H9 (cell line): ENCODE measurements around the gene CDK2. TPM values are rescaled to one million over a fixed set of nuclear protein-coding genes. Genes with fewer than 3 reads are reported as not detected.

ENCODE experiments used
- DNase-seq: peaks from one replicate; pipeline ENCODE4 v3.0.0-alpha.2; 2017
- H2AFZ ChIP-seq: one replicate; pipeline ENCODE4 v1.6.1; 2013; ENCODE audit warnings: mild to moderate bottlenecking, low read length, control low read depth, moderate library complexity
- H2AK5ac ChIP-seq: 2 replicates; pipeline ENCODE4 v1.6.1; 2013; ENCODE audit warnings: low read length, control low read depth, mixed read lengths; ENCODE audit not compliant: insufficient read length
- H2BK120ac ChIP-seq: one replicate; pipeline ENCODE4 v1.6.1; 2013; ENCODE audit warnings: low read depth, mild to moderate bottlenecking, low read length, control low read depth, inconsistent platforms; ENCODE audit not compliant: poor library complexity, severe bottlenecking
- H2BK12ac ChIP-seq: 2 replicates; pipeline ENCODE4 v1.6.1; 2013; ENCODE audit warnings: low read length, control low read depth, mixed read lengths, low read depth; ENCODE audit not compliant: insufficient read length
- H2BK15ac ChIP-seq: 2 replicates; pipeline ENCODE4 v1.6.1; 2013; ENCODE audit warnings: low read depth, low read length, control low read depth
- H2BK20ac ChIP-seq: one replicate; pipeline ENCODE4 v1.6.1; 2013; ENCODE audit warnings: low read depth, mild to moderate bottlenecking, low read length, control low read depth, inconsistent platforms; ENCODE audit not compliant: poor library complexity, severe bottlenecking
- H2BK5ac ChIP-seq: 2 replicates; pipeline ENCODE4 v1.6.1; 2013; ENCODE audit warnings: low read length, control low read depth, mixed read lengths; ENCODE audit not compliant: insufficient read length
- H3K14ac ChIP-seq: 2 replicates; pipeline ENCODE4 v1.6.1; 2013; ENCODE audit warnings: low read length, control low read depth; ENCODE audit not compliant: insufficient read depth
- H3K18ac ChIP-seq: 2 replicates; pipeline ENCODE4 v1.6.1; 2013; ENCODE audit warnings: low read depth, mild to moderate bottlenecking, mixed read lengths, low read length, control low read depth; ENCODE audit not compliant: insufficient read length
- H3K23ac ChIP-seq: 2 replicates; pipeline ENCODE4 v1.6.1; 2013; ENCODE audit warnings: low read length, control low read depth, mixed read lengths, low read depth; ENCODE audit not compliant: insufficient read length
- H3K23me2 ChIP-seq: 2 replicates; pipeline ENCODE4 v1.6.1; 2013; ENCODE audit warnings: low read depth, mild to moderate bottlenecking, mixed read lengths, low read length, control low read depth; ENCODE audit not compliant: insufficient read length, poor library complexity, severe bottlenecking
- H3K27ac ChIP-seq: 2 replicates; pipeline ENCODE4 v1.5.1; 2013; ENCODE audit warnings: low read length, control low read depth, mixed read lengths, low read depth; ENCODE audit not compliant: insufficient read length
- H3K27me3 ChIP-seq: 2 replicates; pipeline ENCODE4 v1.6.1; 2013; ENCODE audit warnings: low read length, control low read depth, inconsistent platforms; ENCODE audit not compliant: insufficient read depth
- H3K4ac ChIP-seq: 2 replicates; pipeline ENCODE4 v1.6.1; 2013; ENCODE audit warnings: low read depth, mild to moderate bottlenecking, control low read depth, inconsistent platforms, low read length, moderate library complexity
- H3K4me1 ChIP-seq: 2 replicates; pipeline ENCODE4 v1.6.1; 2013; ENCODE audit warnings: low read length, control low read depth, inconsistent platforms; ENCODE audit not compliant: insufficient read depth
- H3K4me2 ChIP-seq: 2 replicates; pipeline ENCODE4 v1.6.1; 2013; ENCODE audit warnings: low read length, control low read depth, mixed read lengths; ENCODE audit not compliant: insufficient read length, insufficient read depth
- H3K56ac ChIP-seq: 2 replicates; pipeline ENCODE4 v1.6.1; 2013; ENCODE audit warnings: low read depth, mild to moderate bottlenecking, mixed read lengths, low read length, control low read depth; ENCODE audit not compliant: insufficient read length
- H3K79me1 ChIP-seq: 2 replicates; pipeline ENCODE4 v1.6.1; 2013; ENCODE audit warnings: low read depth, mild to moderate bottlenecking, moderate library complexity, low read length, control low read depth, inconsistent platforms; ENCODE audit not compliant: insufficient read depth, poor library complexity, severe bottlenecking
- H3K79me2 ChIP-seq: 2 replicates; pipeline ENCODE4 v1.6.1; 2013; ENCODE audit warnings: low read length, control low read depth, inconsistent platforms; ENCODE audit not compliant: insufficient read depth
- H3K9ac ChIP-seq: 2 replicates; pipeline ENCODE4 v1.6.1; 2013; ENCODE audit warnings: low read length, control low read depth, mixed read lengths; ENCODE audit not compliant: insufficient read length; ENCODE audit errors: extremely low read depth
- H3K9me3 ChIP-seq: one replicate; pipeline ENCODE4 v1.6.1; 2013; ENCODE audit warnings: low read depth, low read length, inconsistent platforms; ENCODE audit not compliant: control insufficient read depth
- H3T11ph ChIP-seq: one replicate; pipeline ENCODE4 v1.6.1; 2013; ENCODE audit warnings: mild to moderate bottlenecking, low read length, control low read depth, inconsistent platforms
- H4K20me1 ChIP-seq: one replicate; pipeline ENCODE4 v1.6.1; 2013; ENCODE audit not compliant: control insufficient read depth, insufficient read length, insufficient read depth
- H4K5ac ChIP-seq: 2 replicates; pipeline ENCODE4 v1.6.1; 2013; ENCODE audit warnings: low read depth, mild to moderate bottlenecking, mixed read lengths, low read length, control low read depth; ENCODE audit not compliant: insufficient read length
- H4K8ac ChIP-seq: replicated peaks from 2 replicates; pipeline ENCODE4 v1.6.1; 2013; ENCODE audit warnings: low read length, control low read depth, mixed read lengths, low read depth; ENCODE audit not compliant: insufficient read length
- H4K91ac ChIP-seq: 2 replicates; pipeline ENCODE4 v1.6.1; 2013; ENCODE audit warnings: low read depth, mild to moderate bottlenecking, moderate library complexity, mixed read lengths, low read length, control low read depth; ENCODE audit not compliant: insufficient read length
- H3K27ac Mint-ChIP-seq, 3 experiments: 2 replicates in 2 of 3; 3 replicates in 1 of 3; pipeline ENCODE4 v1.8.0; 2020 to 2021; ENCODE audit warnings: mixed read lengths in 3 of 3, mild to moderate bottlenecking in 1 of 3, moderate library complexity in 1 of 3
- H3K27me3 Mint-ChIP-seq: 2 replicates; pipeline ENCODE4 v1.8.0; 2021; ENCODE audit warnings: low read depth, mild to moderate bottlenecking, moderate library complexity, mixed read lengths
- H3K36me3 Mint-ChIP-seq, 3 experiments: 2 replicates in 2 of 3; 3 replicates in 1 of 3; pipeline ENCODE4 v1.8.0; 2020 to 2021; ENCODE audit warnings: low read depth in 3 of 3, mixed read lengths in 3 of 3; ENCODE audit not compliant: insufficient read depth in 1 of 3
- H3K4me1 Mint-ChIP-seq, 2 experiments: 2 replicates each; pipeline ENCODE4 v1.8.0; 2020; ENCODE audit warnings: mixed read lengths in 2 of 2
- H3K4me3 Mint-ChIP-seq, 2 experiments: 2 replicates in 1 of 2; 3 replicates in 1 of 2; pipeline ENCODE4 v1.8.0; 2020 to 2021; ENCODE audit warnings: mild to moderate bottlenecking in 2 of 2, mixed read lengths in 2 of 2, moderate library complexity in 1 of 2
- H3K9me3 Mint-ChIP-seq, 2 experiments: 2 replicates in 1 of 2; 3 replicates in 1 of 2; pipeline ENCODE4 v1.8.0; 2020; ENCODE audit warnings: mild to moderate bottlenecking in 2 of 2, mixed read lengths in 2 of 2, moderate library complexity in 1 of 2
- CTCF ChIP-seq: fragments of 200-600 bp; sonication (generic); conservative IDR thresholded peaks from 3 replicates; pipeline ENCODE4 v1.8.0; 2021; ENCODE audit warnings: antibody characterized with exemption, mild to moderate bottlenecking
- WGBS: extraction: QIAGEN DNeasy Blood & Tissue Kit; methylation state at CpG from one replicate; pipeline ENCODE4 v1.1.7; 2013; ENCODE audit warnings: missing lambda C conversion rate, low lambda C conversion rate, mixed read lengths; ENCODE audit not compliant: insufficient read length; ENCODE audit errors: extremely low coverage; 5-methylcytosine and 5-hydroxymethylcytosine counted together
- total RNA-seq: library from RNA; stranded (reverse); gene quantifications from 2 replicates; pipeline ENCODE4 v1.2.1, GENCODE V29; 2021

Gene CDK2
- total RNA-seq, 1 experiment from 2014 or later, result 60.8 TPM

GRCh38 chr12:56017181-56017580 lies 50.6 kb downstream of the CDK2 start:
- no peak for TF ChIP-seq CTCF
- H2AK5ac ChIP-seq, result no peak overlapping the region
- H3K4me1 ChIP-seq, result peaks cover 3% of the 10 kb centered on the region; the same call in 1 of the 2 replicates
- H2BK5ac ChIP-seq, result no peak overlapping the region
- no peak overlapping the region for H3K4ac ChIP-seq
- no peak overlapping the region for H3K4me3 Mint-ChIP-seq
- no peak overlapping the region for H4K5ac ChIP-seq
- no peak overlapping the region for H4K8ac ChIP-seq
- no peaks in the 10 kb centered on the region for H3K27me3 Mint-ChIP-seq
- H3K27me3 ChIP-seq, result no peaks in the 10 kb centered on the region
- peaks cover 24% of the 10 kb centered on the region in 2 experiments for H3K4me1 Mint-ChIP-seq
- H3K4me2 ChIP-seq, result no peak overlapping the region
- H2BK20ac ChIP-seq, result no peak overlapping the region
- H4K20me1 ChIP-seq, result no peaks in the 10 kb centered on the region
- H3K23ac ChIP-seq, result no peak overlapping the region
- H2BK15ac ChIP-seq, result no peak overlapping the region
- H3K14ac ChIP-seq, result no peak overlapping the region
- no peak for DNase-seq
- H3K27ac Mint-ChIP-seq, result peak overlapping the region in 1 of 3 experiments; percentile 88; a peak in 2 of 7 replicates
- no peak overlapping the region for H3K9ac ChIP-seq
- no peak overlapping the region for H3K18ac ChIP-seq
- no peak overlapping the region for H2BK12ac ChIP-seq
- H2BK120ac ChIP-seq, result no peak overlapping the region
- no peak overlapping the region for H3K27ac ChIP-seq
- no peaks in the 10 kb centered on the region for H3K79me2 ChIP-seq
- no peak overlapping the region for H3K56ac ChIP-seq
- no peak overlapping the region for H2AFZ ChIP-seq
- no CpG with 5 or more reads among the region's 4 CpGs for WGBS
- no peaks in the 10 kb centered on the region for H3K9me3 Mint-ChIP-seq
- H3T11ph ChIP-seq, result no peak overlapping the region
- H3K79me1 ChIP-seq, result no peaks in the 10 kb centered on the region
- peaks cover 5% of the 10 kb centered on the region for H3K23me2 ChIP-seq
- no peak overlapping the region for H4K91ac ChIP-seq
- H3K36me3 Mint-ChIP-seq, result peaks cover 5 to 16% (median 13%) of the 10 kb centered on the region in 3 experiments
- H3K9me3 ChIP-seq, result no peaks in the 10 kb centered on the region
